ENCODE measurements around the gene DNMT3L.

DNMT3L gene

GRCh38 chr21:44261675-44262295, at the start of gene DNMT3L:
TSS of gene DNMT3L (minus strand) at chr21:44261897. CDS start at chr21:44261259, 638 bp downstream.
- no peak for DNase-seq

GRCh38 chr21:44310628-44311507, 49.2 kb upstream of the DNMT3L start:
- no peak for DNase-seq

GRCh38 chr21:44306936-44307704, 45.4 kb upstream of the DNMT3L start:
- DNase-seq = no peak

GRCh38 chr21:44305691-44306090, 44.0 kb upstream of the DNMT3L start:
- no peak for DNase-seq

- peak; percentile 48 for DNase-seq
Measured at GRCh38 chr21:44304877-44305293, 43.2 kb upstream of the DNMT3L start.

- no peak for DNase-seq
Measured at GRCh38 chr21:44304011-44304616, 42.4 kb upstream of the DNMT3L start.

- no peak for DNase-seq
Measured at GRCh38 chr21:44303490-44303981, 41.8 kb upstream of the DNMT3L start.

GRCh38 chr21:44302573-44303401, 41.1 kb upstream of the DNMT3L start:
- peak; percentile 60 for DNase-seq

GRCh38 chr21:44301961-44302406, 40.3 kb upstream of the DNMT3L start:
- no peak for DNase-seq

GRCh38 chr21:44301141-44301540, 39.4 kb upstream of the DNMT3L start:
- DNase-seq = no peak

- peak; percentile 72 for DNase-seq
Measured at GRCh38 chr21:44300262-44300959, 38.7 kb upstream of the DNMT3L start.

GRCh38 chr21:44299458-44300261, 38.0 kb upstream of the DNMT3L start, which contains the start of gene PFKL:
TSS of gene PFKL (plus strand) at chr21:44300053. CDS start at chr21:44300106, 53 bp downstream.
- DNase-seq = peak; percentile 82

- peak; percentile 66 for DNase-seq
Measured at GRCh38 chr21:44299085-44299457, 37.4 kb upstream of the DNMT3L start.

GRCh38 chr21:44298301-44298700, 36.6 kb upstream of the DNMT3L start:
- DNase-seq = peak; percentile 21

- DNase-seq = peak; percentile 90
Measured at GRCh38 chr21:44297525-44298290, 36.0 kb upstream of the DNMT3L start.

- no peak for DNase-seq
Measured at GRCh38 chr21:44296916-44297315, 35.2 kb upstream of the DNMT3L start.

- peak; percentile 40 for DNase-seq
Measured at GRCh38 chr21:44296103-44296519, 34.4 kb upstream of the DNMT3L start.

GRCh38 chr21:44295646-44296045, 33.9 kb upstream of the DNMT3L start:
- no peak for DNase-seq

- DNase-seq = peak; percentile 95
Measured at GRCh38 chr21:44295163-44295573, 33.5 kb upstream of the DNMT3L start.
